Lower leg skin (tissue), 4 donors: Measurements from ENCODE around the gene ADCY1. TPM values are rescaled to one million over a fixed set of nuclear protein-coding genes. Genes with fewer than 3 reads are reported as not detected.

Experiments
- DNase-seq, 2 donors: peaks; one replicate each; pipeline ENCODE4 v3.0.0-alpha.2; 2019; ENCODE audit warnings: low spot score in 2 of 2
- H3K4me3 ChIP-seq: fragments of 200-600 bp; sonication (generic); 2 replicates; pipeline ENCODE4 v1.5.1; 2017; ENCODE audit warnings: mild to moderate bottlenecking, low read depth; ENCODE audit not compliant: poor library complexity, severe bottlenecking
- POLR2A ChIP-seq, 2 donors: fragments of 450-650 bp; IDR thresholded peaks; one replicate each; pipeline ENCODE4 v1.6.1; 2016 to 2017; ENCODE audit warnings: antibody characterized with exemption in 2 of 2, mild to moderate bottlenecking in 1 of 2, moderate library complexity in 1 of 2
- WGBS, 2 donors: methylation state at CpG; one replicate each; pipeline ENCODE4 v1.1.5; 2018; 5-methylcytosine and 5-hydroxymethylcytosine counted together
- intact Hi-C: fragments of 100-400 bp; cut with DNase I; formaldehyde crosslinking; loops from one replicate; pipeline ENCODE4 v1.15.0; 2023; ENCODE audit warnings: low total_unique reads
- total RNA-seq, 4 donors: library from RNA; depleted of rRNA; stranded (reverse); fragments of >200 nt; gene quantifications; one replicate each; pipeline ENCODE4 v1.1.0, GENCODE V29; 2016
- TF ChIP-seq, protein P1 (sequence below), 3 donors: fragments of 450-650 bp; IDR thresholded peaks; one replicate each; pipeline ENCODE4 v1.5.1; 2016; ENCODE audit warnings: antibody characterized with exemption in 3 of 3, mild to moderate bottlenecking in 3 of 3, moderate library complexity in 2 of 3

The ADCY1 gene
- total RNA-seq, 4 donors from 2014 or later, result 0.04 to 0.74 (median 0.40) TPM

- intact Hi-C loops, result no loop called here
- whole genome bisulfite sequencing, 2 donors, result 85 to 87% methylated on average over 15 of the region's 15 CpGs
- peak; percentile 5 to 68 for DNase-seq
- H3K4me3 ChIP-seq, result no peak overlapping the region
- TF ChIP-seq, protein P1, sequence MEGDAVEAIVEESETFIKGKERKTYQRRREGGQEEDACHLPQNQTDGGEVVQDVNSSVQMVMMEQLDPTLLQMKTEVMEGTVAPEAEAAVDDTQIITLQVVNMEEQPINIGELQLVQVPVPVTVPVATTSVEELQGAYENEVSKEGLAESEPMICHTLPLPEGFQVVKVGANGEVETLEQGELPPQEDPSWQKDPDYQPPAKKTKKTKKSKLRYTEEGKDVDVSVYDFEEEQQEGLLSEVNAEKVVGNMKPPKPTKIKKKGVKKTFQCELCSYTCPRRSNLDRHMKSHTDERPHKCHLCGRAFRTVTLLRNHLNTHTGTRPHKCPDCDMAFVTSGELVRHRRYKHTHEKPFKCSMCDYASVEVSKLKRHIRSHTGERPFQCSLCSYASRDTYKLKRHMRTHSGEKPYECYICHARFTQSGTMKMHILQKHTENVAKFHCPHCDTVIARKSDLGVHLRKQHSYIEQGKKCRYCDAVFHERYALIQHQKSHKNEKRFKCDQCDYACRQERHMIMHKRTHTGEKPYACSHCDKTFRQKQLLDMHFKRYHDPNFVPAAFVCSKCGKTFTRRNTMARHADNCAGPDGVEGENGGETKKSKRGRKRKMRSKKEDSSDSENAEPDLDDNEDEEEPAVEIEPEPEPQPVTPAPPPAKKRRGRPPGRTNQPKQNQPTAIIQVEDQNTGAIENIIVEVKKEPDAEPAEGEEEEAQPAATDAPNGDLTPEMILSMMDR (IDR thresholded peaks at IDR 0.05), result no peak
- no peak for TF ChIP-seq POLR2A (IDR thresholded peaks at IDR 0.05)
These were observed 88.5 kb downstream of the ADCY1 start for GRCh38 chr7:45662540-45663166.

DNA sequence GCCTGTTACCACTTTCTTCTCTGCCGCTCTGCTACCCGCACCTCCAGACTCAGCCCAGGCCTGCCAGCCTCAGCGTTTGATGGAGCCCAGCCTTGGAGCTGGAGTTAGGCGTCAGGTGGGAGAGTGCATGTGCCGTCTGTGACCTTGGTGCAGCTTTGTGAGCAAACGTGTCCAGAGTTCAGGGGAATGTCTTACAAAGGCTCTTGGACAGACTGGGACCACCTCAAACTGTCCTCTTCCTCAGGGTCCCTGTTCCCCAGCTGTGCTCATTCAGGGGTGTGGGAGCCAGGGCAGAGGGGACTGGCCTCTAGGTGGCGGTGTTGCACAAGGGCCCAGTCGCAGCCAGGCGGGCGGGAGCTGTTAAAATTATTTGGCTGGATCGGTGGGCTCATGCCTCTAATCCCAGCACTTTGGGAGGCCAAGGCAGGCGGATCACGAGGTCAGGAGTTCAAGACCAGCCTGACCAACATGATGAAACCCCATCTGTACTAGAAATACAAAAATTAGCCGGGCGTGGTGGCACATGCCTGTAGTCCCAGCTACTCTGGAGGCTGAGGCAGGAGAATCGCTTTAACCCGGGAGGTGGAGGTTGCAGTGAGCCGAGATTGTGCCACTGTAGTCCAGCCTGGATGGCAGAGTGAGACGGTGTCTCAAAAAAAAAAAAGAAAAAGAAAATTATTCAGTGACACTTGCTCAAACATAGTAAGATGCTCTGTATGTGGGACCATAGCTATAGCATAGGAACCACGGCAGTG is 89.2 kb downstream of the ADCY1 start:
- intact Hi-C loops, result no loop called here
- H3K4me3 ChIP-seq, result no peak overlapping the region
- TF ChIP-seq POLR2A (IDR thresholded peaks at IDR 0.05), result no peak
- TF ChIP-seq, protein P1 (IDR thresholded peaks at IDR 0.05), result peak in 1 of 3 donors; percentile 23
- WGBS, 2 donors, result 82 to 87% methylated on average over 20 of the region's 20 CpGs
- peak; percentile 11 to 62 for DNase-seq

- peak; percentile 9 to 68 for DNase-seq
- intact Hi-C loops, result no loop called here
- 72 to 82% methylated on average over 9 of the region's 9 CpGs for WGBS, 2 donors
These were observed 89.9 kb downstream of the ADCY1 start for GRCh38 chr7:45663965-45664633.

DNA sequence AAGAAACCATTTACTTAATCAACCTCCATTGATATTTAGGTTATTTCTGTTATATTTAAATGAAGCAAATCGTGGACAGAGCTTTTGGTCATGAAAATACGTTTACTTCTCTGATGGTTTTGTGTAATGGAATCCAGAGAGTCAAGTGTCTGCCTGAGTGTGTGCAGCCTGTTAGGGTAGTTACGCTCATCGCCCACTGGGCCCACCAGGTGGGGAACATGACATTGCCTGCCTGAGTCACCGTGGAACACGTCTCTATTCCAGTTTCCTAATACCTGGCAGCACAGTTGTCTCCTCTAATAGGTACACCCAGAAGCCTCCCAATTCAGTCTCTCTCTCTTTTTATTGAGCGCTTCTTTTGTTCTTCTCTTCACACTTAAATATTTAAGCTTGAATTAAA is 91.0 kb downstream of the ADCY1 start:
- 78 to 83% methylated on average over 7 of the region's 7 CpGs for WGBS, 2 donors
- TF ChIP-seq POLR2A (IDR thresholded peaks at IDR 0.05), result no peak
- TF ChIP-seq, protein P1 (IDR thresholded peaks at IDR 0.05), result no peak
- DNase-seq, result no peak
- intact Hi-C loops, result no loop called here
- H3K4me3 ChIP-seq, result no peak overlapping the region

More at GRCh38 chr7:45663965-45664633, 89.9 kb downstream of the ADCY1 start:
- no peak overlapping the region for H3K4me3 ChIP-seq
- no peak for TF ChIP-seq POLR2A (IDR thresholded peaks at IDR 0.05)
- TF ChIP-seq, protein P1 (IDR thresholded peaks at IDR 0.05), result no peak

DNA sequence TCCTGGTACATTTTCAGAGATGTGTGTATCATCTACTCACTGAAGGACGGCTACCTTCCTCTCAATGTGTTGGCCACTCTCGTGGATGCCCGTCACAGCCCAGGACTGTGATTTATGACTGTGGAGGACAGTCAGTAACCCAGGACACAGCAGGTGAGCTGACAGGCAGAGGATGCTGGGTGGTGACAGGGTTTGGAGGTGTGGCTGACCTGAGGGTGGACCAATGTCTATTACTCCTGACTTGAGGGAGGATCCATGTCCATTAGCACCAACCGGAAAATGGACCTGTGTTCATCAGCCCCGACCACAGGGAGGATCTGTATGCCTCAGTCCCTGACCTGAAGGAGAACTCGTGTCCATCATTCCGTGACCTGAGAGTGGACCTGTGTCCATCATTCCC is 96.1 kb downstream of the ADCY1 start:
- intact Hi-C loops, result no loop called here
- WGBS, 2 donors, result 77 to 79% methylated on average over 6 to 7 of the region's 7 CpGs
- TF ChIP-seq, protein P1 (IDR thresholded peaks at IDR 0.05), result no peak
- no peak for TF ChIP-seq POLR2A (IDR thresholded peaks at IDR 0.05)
- DNase-seq, result peak; percentile 8 to 53
- no peak overlapping the region for H3K4me3 ChIP-seq
